ENCODE data around the gene PRR12. TPM values are rescaled to one million over a fixed set of nuclear protein-coding genes. Genes with fewer than 3 reads are reported as not detected.

The PRR12 gene
- total RNA-seq, 1 donor from 2014 or later: 37.0 TPM

GRCh38 chr19:49656456-49657109 lies 65.6 kb downstream of the PRR12 start:
- DNase-seq (ENCODE audit: low spot score) (no peak), ATAC-seq (no peak)
- intact Hi-C loops (cut with DNase I): no loop called here

DNA sequence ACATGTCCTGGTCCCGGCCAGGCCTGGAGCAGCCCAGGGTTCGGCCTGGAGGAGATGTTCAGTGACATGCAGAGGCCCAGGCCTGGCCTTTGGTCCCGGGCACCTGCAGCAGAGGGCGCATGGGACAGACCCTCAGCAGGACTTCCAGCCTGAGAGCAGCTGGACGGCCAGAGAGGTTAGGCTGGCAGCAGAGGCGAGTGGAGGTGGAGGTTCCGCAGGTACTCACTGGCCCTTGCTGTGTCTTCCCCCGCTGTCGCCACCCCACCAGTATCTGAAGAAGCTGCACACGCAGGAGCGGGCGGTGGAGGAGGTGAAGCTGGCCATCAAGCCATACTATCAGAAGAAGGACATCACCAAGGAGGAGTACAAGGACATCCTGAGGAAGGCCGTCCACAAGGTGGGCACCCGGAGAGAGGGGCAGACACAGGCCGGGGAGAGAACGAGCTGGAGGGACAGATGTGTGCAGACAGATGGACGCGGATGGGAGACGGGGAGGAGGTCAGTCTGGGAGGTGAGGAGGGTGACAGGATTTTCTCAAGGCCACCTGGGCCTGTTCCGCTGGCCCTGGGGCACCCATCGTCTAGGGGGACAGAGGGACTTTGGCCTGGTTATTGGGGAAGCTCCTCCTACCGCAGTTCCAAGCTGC lies 66.6 kb downstream of the PRR12 start:
- no peak for DNase-seq (ENCODE audit: low spot score)
- ATAC-seq: no peak
- intact Hi-C loops (cut with DNase I): no loop called here

- DNase-seq (ENCODE audit: low spot score) (no peak), ATAC-seq (no peak)
- intact Hi-C loops (cut with DNase I): no loop called here
These were observed 67.1 kb downstream of the PRR12 start for GRCh38 chr19:49658139-49658517.

- ATAC-seq: no peak
- intact Hi-C loops (cut with DNase I): no loop called here
These were observed 67.8 kb downstream of the PRR12 start for GRCh38 chr19:49658566-49659442.

DNA sequence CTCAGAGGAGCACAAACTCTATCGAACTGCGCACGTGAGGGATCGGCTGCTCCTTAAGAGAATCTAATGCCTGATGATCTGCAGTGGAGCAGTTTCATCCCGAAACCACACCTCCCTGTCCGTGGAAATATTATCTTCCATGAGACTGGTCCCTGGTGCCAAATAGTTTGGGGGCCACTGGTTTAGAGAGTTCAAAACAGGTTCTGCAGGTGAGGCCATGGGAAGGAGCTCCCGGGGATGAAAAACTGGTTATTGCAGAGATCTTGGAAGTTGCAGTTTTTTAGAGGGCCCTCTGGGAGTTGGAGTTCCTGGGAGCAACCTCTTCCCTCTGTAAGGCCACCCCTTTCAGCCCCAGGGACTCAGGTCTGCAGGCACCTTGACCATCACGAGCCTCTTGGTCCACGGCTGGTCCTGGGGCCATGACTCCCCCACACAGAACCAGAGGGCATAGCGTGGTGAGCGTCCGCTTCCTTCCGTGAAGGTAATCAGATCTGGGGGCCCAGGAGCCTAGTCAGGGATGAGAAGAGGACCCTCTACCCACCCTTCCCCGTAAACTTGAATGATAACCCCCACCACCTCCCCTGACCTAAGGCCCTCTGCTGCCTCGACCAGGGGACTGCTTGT lies 69.5 kb downstream of the PRR12 start:
- no peak for DNase-seq (ENCODE audit: low spot score)
- no peak for ATAC-seq
- intact Hi-C loops (cut with DNase I): no loop called here

More at GRCh38 chr19:49658566-49659442, 67.8 kb downstream of the PRR12 start:
- no peak for DNase-seq (ENCODE audit: low spot score)

GRCh38 chr19:49662011-49662410 lies 71.0 kb downstream of the PRR12 start:
- ATAC-seq (no peak), DNase-seq (ENCODE audit: low spot score) (no peak)
- intact Hi-C loops (cut with DNase I): no loop called here

- DNase-seq (ENCODE audit: low spot score): no peak
- no peak for ATAC-seq
- intact Hi-C loops (cut with DNase I): no loop called here
These were observed 72.2 kb downstream of the PRR12 start for GRCh38 chr19:49663224-49663623.

DNA sequence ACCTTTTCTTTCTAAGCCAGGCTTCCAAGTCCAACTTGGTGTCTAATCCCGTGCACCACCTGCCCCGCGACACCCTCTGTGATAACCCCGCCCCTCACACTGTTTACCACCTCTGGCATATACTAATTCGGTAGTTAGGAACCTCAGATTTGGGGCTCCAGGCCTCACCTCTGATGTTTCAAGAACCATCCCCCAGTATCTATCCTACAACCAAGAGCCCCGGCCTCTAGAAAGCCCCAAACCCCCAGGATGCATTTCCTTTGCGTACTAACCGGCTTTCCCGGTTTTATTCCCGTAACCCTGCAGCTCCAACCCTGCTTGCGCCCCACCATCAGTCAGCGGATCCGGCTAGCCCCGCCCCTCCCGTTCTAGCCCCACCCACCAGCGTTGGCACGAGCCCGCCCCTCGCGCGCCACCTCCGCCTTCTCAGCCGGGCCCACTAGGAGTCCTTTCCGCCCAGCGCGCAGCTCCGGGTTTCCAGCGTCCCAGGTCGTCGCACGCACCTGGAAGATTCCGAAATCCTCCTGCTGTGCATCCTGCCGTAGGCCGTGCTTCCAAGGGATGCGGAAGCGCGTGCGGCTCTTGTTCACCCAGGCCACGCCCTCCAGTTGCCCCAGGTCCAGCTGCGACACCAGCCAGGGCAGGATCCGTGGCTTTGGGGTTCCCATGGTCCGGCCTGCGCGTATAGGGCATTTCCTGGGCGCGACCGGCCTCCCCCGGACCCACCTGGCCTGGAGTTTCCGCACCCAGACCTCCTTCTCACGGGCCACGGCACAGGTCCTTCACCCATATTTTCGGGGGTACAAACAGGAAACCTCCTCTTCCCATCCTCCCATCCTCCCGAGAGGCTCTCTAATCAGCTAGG lies 73.4 kb downstream of the PRR12 start:
- DNase-seq (ENCODE audit: low spot score) (peak; percentile 97), ATAC-seq (peak; percentile 86)
- intact Hi-C loops (cut with DNase I): loop anchor here (5.0 kb wide), 1 partner anchor 212 kb away; the partner anchor contains the start of genes ALDH16A1 and PIH1D1

DNA sequence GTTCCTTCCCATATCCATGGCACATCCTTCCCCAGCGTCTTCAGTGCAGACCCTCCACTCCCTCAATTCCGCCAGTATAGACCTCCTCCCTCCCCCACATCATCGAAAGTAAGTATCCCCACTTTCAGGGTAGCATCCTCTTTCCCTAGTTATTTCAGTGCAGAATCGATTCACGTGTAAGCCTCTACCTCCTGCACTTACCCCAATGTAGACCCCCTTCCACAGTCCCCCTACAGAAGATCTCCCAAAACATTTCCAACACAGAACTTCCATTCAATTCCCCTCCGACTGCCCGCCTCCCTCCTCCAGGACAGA lies 74.0 kb downstream of the PRR12 start:
- ATAC-seq: peak; percentile 1
- intact Hi-C loops (cut with DNase I): loop anchor here (5.0 kb wide), 1 partner anchor 213 kb away; the partner anchor contains the start of genes ALDH16A1 and PIH1D1
- no peak for DNase-seq (ENCODE audit: low spot score)

DNA sequence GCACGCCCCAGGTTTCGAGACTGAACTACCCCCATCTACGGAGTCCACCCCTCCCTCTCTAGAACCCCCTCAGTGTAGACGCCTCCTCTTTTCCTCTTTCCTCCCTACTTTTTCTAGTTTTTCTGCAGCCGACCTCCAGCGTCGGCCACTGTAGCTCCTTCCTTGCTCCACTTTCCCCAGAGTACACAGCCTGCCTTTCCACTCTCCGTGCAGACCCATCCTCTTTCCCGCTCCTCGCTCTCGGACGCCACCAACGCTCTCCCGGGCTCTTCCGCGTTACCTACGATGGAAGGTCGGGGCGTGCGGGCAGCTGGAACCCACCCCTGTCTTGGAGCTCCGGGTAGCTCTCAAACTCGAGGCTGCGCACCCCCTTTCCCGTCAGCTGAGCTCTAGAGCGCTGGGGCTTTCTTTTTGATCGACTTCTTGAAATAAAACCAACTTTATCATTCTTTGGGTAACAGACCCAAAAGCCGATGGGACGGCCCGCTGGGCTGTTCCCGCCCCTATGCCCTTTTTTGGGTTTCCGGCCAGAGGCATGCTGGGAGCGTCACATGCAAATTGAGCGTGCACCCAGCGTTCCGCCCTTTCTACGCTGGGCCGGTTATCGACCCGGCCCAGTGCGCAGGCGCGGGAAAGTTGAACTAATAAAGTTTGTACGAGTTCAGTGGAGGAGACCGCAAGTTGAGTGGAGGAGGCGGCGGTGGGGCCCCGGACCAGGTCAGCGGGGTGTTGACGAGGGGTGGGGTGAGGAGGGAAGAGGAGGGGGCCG lies 74.6 kb downstream of the PRR12 start, which contains the start of the genes BCL2L12 and IRF3:
Gene BCL2L12, plus strand, starts transcription at position 583 of the 769 bp plus-strand sequence. CDS start 760 bp downstream, outside the sequence.
Gene IRF3, minus strand, starts transcription at position 507 of the 769 bp plus-strand sequence. CDS start 1,019 bp downstream, outside the sequence.
- intact Hi-C loops (cut with DNase I): loop anchor here (5.0 kb wide), 1 partner anchor 213 kb away; the partner anchor contains the start of genes ALDH16A1 and PIH1D1
- peak; percentile 97 for ATAC-seq
- peak; percentile 100 for DNase-seq (ENCODE audit: low spot score)

DNA sequence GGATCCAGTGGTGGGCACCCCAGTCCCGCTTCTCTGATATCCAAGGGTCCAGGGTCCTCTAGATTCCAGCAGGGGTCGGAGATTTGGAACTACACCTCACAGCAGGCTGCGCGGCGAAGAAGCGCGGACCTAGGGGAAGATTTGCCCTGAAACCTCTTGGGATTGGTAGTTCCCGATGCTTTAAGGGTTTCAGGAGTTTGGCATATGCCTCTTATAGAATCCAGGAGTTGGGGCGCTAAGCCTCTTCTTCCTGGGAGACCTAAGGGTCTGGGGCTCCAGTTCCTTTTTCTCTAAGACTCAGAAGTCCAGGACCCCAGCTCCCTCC lies 75.1 kb downstream of the PRR12 start:
- intact Hi-C loops (cut with DNase I): loop anchor here (5.0 kb wide), 1 partner anchor 214 kb away; the partner anchor contains the start of genes ALDH16A1 and PIH1D1
- no peak for DNase-seq (ENCODE audit: low spot score)
- no peak for ATAC-seq

GRCh38 chr19:49667473-49667872 lies 76.5 kb downstream of the PRR12 start:
- ATAC-seq (no peak), DNase-seq (ENCODE audit: low spot score) (no peak)
- intact Hi-C loops (cut with DNase I): loop anchor here (5.0 kb wide), 1 partner anchor 215 kb away; the partner anchor contains the start of genes ALDH16A1 and PIH1D1

- DNase-seq (ENCODE audit: low spot score): no peak
- intact Hi-C loops (cut with DNase I): loop anchor here (5.0 kb wide), 1 partner anchor 217 kb away; the partner anchor contains the start of genes ALDH16A1 and PIH1D1
- no peak for ATAC-seq
These were observed 78.5 kb downstream of the PRR12 start for GRCh38 chr19:49669516-49669915.

GRCh38 chr19:49672131-49672919 lies 81.3 kb downstream of the PRR12 start:
- intact Hi-C loops (cut with DNase I): loop anchor here (10.0 kb wide), 1 partner anchor 88 kb away; the partner anchor contains the start of genes NOSIP and PRRG2
- no peak for ATAC-seq
- peak; percentile 87 for DNase-seq (ENCODE audit: low spot score)
